Stimulated activated CD8-positive, alpha-beta memory T cell treated with anti-CD3 and anti-CD28 coated beads, Interleukin-7, amount 100 ng/mL, for 48 hours (primary cell): Measurements from ENCODE around the gene GAGE10.

ENCODE experiments used
- DNase-seq, 2 donors: peaks; one replicate each; pipeline ENCODE4 v3.0.0-alpha.2; 2020; ENCODE audit warnings: low read depth in 1 of 2; ENCODE audit errors: extremely low read depth in 1 of 2

Gene GAGE10, protein sequence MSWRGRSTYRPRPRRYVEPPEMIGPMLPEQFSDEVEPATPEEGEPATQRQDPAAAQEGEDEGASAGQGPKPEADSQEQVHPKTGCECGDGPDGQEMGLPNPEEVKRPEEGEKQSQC

DNA sequence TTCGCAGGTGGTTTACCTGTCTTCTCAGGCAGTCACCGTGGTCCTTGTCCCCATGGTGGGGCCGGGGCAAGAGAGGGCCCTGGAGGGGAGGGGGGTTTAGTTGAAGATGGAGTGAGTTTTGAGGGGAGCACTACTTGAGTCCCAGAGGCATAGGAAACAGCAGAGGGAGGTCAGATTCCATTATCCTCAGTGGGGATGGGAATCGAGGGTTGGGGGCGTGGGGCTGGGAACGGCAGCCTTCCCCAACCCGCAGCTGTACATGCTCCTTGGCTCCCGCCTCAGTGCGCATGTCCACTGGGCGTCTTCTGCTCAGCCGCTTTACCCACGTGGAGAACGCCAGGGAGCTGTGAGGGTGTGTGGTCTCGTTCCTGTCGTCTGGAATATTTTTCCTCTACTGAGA lies at the start of gene GAGE10:
TSS of gene GAGE10 (plus strand) at position 301 of the 400 bp plus-strand sequence. CDS start 1,214 bp downstream, outside the sequence.
- no peak for DNase-seq

DNA sequence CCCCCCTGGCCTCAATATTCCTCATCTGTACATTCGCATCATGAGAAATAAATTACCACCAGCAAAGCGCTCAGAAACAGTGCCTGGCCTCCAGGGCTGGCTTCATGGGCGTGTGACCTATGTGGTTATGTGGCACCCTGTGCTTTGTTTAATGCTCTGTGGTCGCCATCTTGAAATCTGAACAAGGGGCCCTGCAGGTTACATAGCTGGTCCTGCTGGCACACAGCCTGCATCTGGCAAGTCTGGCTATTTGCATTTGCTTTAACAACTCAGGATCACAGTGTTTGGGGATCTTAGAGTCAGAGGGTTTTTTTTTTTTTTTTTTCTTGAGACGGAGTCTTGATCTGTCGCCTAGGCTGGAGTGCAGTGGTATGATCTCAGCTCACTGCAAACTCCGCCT lies 48.8 kb upstream of the GAGE10 start:
- no peak for DNase-seq

DNA sequence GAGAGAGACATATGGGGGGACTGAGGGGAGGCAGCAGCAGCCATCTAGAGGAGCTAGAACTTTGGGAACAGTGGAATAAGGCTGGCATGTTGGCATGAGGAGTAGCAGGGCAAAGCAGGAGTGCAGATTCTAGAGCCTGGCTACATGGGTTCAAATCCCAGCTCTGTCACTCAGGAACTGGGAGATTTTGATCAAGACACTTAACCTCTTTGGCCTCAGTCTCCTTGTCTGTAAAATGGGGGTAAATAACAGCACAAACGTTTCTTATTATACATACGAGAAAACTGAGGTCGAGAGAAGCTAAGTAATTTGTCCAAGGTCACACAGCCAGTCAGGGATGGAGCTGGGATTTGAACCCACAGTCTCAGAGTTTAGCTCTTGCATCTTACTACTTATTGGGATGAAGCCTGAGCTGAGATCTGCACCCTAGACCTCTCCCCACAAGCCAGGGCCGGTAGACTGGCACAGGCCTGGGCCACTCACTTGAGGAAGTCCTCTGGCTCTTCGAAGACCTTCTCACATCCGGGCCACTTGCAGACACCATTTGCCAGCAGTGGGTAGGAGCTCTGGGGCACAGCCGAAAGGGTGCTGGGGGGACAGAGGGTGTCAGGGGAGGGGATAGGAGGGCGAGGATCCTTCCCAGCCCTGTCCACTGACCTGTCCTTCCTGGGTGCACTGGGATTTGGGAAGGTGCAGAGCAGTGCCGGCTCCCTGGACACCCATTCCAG lies 47.0 kb upstream of the GAGE10 start:
- DNase-seq = no peak

DNA sequence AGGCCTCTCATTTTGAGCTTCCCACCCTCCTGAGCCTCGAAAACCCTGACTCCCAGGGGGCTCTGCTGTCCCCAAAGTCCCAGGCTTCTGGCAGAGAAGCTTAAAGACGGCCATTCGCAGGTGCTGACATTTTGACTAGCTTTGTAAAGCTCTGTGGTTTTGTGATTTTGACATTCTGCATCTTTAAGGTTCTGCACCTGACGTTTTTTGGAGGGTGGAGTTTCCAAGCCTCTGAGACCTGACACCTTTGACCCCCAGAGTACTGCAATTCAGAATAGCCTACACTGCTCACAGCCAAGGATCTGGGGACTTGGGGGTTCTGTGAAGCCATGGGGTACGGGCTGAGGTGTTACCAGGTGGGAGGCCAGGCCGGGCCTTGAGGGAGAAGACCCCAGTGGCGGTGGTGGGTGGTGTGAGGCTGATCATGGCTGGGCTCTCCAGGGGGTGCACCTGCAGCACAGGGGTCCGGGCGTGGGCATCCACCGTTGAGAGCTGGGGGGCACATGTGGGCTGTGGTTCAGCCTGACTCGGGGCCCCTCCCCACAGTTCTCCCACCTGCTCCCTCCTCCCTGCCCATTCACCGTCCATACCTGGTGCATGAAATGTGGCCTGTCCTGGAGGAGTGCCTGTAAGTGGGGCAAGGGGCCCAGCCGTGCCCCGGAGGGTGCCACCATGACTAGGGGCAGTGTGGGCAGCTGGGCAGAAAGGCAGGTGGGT lies 46.2 kb upstream of the GAGE10 start:
- no peak for DNase-seq

DNA sequence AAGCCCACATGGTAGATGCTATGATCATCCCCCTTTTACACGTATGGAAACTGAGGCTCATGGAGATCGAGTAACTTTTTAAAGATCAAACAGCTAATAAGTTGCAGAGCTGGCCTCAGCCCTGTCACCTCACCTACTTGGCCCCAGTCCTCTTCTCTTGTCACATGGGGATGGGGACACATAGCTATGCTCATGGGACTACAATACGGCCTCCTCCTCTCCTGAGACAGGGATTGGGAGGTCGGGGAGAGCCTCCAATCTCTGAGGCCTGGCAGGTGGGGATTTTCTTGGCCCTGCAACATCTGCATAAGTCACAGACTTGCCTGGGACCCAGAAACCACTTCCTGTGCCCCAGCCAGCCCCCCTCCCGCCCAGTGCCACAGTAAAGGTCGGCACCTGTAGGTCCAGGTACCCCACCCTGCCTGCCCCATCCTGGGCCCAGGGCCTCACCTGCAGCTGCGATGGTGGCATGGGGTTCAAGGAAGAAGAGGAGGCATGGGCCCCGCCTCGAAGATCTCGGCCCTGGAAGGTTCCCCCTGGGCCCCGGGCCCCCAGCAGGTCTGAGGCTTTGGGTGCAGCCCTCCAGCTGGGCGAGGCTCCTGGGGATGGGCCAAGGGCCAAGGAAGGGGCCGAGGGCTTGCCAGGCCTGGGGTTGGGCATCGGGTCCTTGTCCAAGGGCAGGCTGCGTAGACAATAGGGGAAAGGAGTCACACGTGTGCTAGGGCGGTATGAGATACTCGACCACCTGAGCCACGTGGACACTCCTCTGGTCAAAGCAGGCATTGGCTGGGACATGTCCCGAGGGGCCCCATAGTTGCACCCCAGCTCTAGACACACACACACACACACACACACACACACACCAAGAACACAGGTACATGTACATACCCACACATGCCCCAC lies 45.3 kb upstream of the GAGE10 start:
- no peak for DNase-seq

DNA sequence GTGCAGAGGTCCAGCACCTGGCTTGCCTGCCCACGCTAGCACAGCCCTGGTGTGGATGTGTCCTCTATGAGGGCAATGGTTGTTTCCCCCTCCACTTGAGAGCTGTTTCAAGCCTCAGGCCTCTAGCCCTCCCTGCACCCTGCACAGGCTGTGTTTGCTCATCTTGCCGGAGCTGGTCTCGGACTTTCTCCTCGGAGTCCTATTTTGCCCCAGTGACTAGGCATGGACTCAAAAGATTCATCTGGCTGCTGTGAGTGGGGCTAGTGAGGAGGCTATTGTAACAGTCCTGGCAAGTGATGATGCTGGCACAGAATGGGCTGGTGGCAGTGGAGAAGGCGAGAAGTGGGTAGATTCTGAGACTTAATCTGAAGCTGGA lies 44.7 kb upstream of the GAGE10 start:
- no peak for DNase-seq

DNA sequence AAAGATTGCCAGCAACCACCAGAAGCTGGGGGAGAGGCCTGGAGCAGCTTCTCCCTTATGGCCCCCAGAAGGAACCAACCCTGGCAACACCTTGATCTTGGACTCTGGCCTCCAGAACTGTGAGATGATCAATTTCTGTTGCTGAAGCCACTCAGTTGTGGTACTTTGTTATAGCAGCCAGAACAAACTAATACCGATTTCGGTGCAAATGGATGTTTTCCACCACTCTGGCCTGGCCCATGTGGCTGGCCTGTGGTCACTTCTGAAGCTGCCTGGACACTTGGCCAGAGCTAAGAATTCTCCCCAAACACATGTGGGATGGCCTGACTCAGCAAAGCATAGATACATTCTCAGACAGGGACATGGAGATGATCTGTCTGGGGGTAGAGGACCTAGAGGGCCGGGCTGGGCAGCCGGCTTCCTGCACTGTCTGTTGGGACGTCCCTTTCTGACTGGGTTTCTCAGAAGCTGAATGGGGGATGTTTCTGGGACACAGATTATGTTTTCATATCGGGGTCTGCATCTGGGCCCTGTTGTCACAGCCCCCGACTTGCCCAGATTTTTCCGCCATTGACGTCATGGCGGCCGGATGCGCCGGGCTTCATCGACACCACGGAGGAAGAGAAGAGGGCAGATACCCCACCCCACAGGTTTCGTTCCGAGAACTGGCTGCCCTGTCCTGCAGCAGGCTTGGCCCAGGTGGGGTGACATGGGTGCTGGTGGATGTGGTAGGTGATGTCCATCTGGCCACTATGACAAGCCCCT lies 43.0 kb upstream of the GAGE10 start:
- DNase-seq = no peak

DNA sequence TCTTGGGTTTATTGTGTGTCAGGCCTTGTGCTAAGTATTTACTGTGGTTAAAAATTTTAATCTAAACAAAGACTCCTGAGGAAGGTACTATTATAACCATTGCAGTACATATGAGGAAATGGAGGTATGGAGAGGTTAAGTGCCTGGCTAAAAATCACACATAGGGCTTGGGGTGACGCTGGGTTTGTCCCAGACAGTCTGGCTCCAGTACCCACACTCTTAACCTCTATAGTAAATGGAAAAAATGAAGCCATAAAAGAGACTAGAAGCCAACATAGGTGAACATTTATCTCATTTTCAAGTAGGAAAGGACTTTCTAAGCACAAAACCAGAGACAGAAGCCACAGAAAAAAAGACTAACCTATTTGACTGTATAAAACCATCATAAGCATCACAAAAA lies 40.8 kb upstream of the GAGE10 start:
- no peak for DNase-seq

DNA sequence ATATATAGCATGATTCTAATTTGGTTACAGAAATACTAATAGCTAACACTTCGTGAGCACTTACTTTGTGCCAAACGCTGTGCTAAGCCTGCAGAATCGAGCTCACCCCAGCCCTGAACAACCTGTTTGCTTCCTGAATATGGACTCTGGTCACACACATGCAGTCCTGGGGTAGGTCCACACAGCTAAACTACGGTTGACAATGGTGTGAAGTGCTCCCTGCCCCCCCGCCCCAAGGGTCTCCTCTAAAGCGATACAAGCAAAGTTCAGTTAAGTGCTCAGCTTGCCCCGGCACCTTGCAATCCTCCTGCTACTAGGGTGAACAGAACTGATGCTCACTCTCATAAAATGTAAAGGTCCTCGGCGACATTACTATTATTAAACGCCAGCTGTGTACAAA lies 39.8 kb upstream of the GAGE10 start:
- no peak for DNase-seq

DNA sequence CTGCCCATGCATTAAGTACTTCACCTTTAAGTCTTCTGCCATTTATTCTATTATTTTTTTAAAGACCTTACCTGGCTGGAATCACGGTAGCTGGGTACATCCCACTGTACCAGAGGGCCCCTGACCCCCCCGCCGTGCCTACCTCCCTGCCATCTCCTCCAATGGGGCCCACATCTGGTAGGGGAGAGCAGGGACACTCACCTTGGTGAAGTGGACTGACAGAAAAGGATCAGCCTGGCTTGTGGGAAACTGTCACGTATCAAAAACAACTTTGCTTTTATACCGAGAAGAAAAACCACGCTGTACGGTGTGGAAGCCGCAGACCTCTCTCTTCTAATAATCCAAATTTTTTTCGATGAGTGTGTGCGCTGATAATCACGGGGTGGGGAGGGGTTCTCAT lies 39.0 kb upstream of the GAGE10 start, which contains the start of gene FOXP3:
TSS of gene FOXP3 (minus strand) at position 251 of the 400 bp plus-strand sequence. CDS start 6,205 bp downstream, outside the sequence.
- no peak for DNase-seq

DNA sequence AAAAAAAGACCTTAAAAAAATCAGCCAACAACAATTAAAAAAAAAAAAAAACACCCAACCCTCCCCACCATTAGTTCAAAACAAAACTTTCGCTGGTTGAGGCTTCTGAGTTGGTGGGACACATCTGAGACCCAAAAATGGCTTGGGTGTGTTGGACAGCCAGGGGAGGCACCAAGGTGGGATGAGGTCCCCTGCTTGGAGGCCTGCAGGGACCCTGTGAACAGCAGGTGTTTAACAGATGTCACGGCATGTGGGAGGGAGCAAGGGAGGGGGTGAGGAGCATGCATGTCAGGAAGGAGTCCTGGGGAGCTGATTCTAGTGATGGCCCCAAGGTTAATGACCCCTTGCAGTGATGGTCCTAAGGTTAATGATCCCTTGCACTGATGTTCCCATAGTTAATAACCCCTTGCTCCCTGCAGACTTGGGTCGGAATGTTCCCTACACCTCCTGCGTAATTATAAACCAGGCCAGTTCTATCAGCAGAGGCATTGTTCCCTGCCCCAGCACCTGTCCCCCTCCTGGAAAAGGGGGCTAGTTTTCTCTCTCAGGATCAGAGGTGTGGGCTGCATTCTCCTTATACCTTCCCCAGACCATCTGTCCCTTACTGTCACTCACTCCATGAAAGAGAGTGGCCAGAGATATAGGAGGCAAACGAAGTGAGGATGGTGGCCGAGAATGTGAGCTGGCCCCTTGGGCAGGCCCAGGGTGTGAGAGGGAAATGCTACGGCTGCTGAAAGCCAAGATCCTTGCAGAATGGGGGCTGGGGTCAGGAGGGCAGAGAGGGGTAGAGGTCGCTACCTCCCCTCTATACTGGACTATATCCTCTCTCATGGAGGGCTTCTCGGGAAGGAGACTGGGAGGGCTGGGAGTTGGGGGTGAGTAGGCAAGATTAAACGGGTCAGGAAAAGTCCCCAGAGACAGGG lies 36.7 kb upstream of the GAGE10 start:
- no peak for DNase-seq

DNA sequence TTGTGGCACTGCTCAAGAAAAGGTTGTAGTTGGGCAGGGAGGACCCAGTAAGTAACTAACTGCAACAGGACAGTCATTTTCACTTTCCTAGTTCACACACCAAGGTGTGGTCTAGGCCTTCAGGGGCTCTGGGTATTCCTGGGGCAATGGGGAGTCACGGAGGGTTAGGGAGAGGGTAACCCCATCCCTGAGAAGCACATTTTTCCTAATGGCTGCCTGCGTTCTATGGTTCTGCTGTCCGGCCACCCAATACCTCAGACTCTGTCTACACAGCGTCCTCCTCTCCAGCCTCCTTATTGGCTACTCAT lies 34.8 kb upstream of the GAGE10 start:
- DNase-seq = no peak

DNA sequence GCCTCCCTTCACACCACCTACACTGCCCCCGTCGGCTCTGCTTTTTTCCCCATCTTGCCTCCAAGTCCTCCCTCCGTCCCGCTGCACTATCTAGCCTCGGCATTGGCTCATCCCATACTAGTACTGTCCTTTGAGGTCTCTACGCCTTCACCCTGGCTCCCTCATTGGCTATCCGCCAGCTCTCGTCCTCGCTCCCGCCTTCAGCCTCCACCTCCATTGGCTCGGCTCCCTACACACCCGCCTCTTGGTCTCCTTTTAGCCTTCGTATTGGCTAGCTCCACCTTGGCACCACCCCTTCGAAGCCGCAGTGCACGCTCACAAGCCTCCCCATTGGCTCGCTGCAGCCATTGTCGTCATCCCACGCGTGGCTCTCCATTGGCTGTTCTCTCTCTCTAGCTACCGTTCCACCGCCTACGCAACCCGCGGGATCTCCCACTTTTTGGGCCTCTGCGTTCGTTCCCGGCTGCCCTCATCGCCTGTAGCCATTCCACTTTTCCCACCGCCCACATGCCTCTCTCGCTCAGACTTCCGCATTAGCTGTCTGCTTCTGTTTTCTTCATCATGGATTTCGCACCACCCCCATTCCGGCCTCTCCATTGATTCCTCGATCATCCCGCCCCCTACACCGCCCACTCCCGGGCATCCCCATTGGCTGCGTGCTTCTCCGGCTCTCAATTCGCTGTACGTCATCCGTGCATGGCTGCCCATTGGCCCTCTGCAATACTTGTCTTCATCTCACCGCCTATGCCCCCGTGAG lies 34.3 kb upstream of the GAGE10 start:
- peak; percentile 76 to 94 for DNase-seq

DNA sequence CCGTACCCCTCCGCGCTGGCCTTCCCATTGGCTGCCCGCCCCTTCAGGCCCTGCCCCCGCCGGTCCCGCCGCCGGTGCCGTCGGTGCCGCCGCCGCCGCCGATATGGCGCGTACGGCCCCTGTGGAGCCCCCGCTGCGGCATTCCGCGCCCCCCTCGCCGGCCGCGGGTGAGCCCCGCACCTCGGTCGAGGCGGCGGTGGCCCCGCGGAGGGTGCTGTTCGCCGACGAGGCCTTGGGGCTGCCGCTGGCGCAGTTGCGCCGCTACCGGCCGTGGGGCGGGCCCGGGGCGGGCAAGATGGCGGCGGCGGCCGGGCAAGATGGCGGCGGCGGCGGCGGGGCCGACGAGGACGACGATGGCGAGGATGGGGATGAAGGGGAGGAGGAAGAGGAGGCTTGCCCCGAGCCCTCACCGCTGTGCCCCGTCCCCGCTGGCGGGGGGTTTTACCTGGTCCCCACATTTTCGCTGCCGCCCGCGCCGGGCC lies 33.6 kb upstream of the GAGE10 start, which contains the start of gene PPP1R3F:
TSS of gene PPP1R3F (plus strand) at position 27 of the 482 bp plus-strand sequence. CDS start at position 104, 77 bp downstream.
- peak in 1 of 2 donors; percentile 74 for DNase-seq

DNA sequence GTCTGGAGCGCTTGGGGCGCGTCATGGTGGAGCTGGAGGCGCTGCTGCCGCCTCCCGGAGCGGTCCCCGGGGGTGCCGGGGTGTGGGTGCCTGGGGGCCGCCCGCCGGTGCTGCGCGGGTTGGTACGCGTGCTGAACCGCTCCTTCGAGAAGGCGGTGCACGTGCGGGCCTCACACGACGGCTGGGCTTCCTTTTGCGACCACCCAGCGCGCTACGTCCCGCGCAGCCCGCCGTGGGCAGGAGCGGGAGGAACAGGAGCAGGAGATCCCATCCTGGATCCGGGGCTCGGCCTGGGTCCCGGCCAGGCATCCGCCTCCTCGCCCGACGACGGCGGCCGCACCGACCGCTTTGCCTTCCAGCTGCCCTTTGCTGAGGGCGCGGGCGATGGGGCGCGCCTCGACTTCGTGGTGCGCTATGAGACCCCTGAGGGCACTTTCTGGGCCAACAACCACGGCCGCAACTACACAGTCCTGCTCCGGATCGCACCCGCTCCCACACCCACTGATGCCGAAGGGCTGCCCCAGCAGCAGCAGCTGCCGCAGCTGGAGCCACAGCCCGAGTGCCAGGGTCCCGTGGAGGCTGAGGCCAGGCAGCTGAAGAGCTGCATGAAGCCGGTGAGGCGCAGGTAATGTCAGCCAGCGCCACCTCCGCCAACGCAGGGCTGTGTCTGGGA lies 33.1 kb upstream of the GAGE10 start:
- DNase-seq = no peak

DNA sequence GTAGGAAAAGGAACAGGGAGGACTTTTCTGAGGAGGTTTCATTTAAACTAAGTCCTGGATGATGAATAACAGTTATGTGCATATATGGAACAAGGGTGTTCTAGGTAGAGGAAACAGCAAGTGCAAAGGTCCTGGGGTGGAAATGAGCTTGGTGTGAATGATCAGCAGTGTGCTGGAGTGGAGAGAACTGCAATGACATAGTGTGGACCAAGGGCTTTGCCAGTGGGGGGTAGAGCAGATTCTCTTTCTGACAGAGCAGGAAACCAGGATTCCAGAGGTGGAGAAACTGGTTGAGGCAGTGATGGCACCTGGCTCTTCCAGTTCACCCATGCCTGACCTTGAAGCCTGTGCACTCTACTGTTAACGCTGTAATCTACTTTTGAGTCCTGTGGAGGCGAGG lies 32.1 kb upstream of the GAGE10 start:
- no peak for DNase-seq

DNA sequence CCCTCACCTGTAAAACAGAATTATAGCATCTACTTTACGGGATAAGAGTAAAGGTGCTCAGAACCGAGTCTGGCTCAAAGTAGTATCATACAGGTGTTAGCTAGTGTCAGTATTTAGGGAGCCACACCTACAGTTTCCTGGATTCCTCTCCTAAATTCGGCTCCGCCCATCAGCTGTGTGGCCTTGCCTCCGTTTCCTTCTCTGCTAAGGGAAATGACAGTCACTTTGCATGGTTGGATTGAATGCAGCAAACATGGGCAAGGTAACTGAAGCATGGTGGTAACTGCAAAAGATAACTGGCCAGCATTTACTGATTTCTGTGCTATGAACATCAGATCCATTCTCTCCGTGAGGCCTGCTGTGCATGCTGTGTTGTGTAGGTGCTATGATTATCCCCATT lies 31.0 kb upstream of the GAGE10 start:
- no peak for DNase-seq

DNA sequence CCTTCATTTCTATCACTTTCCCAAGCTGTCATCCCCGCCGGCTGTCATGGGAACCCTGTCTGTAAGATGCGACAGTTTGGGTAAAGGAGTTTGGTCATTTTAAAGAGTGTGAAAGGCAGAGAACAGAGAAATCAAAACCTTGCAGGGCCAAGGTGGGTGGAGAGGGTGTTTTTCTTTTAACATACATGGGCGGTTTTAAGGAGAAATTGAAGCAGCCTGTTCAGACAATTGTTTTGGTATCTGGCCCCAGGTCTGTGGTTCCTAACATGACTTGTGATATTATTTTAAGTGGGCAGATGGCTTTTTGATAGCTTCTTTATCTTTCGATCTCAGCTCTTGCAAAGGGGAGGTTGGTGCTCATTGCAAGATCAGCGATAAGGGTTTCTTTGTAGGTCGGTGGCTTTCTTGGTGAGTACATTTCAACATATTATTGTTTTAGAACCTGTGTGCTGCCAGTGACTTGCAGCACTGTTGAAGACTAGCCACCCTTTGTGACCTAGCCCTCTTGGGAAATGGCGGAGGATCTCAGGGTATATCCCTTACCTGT lies 30.2 kb upstream of the GAGE10 start:
- peak in 1 of 2 donors; percentile 44 for DNase-seq
